Stomach (tissue), 4 donors: ENCODE results near the gene DPAGT1.

ENCODE experiments used
- CTCF ChIP-seq, 7 experiments: fragments of 450-650 bp in 4 of 7; fragments of 200-600 bp in 3 of 7; sonication (generic) in 3 of 7; IDR thresholded peaks; one replicate each; pipeline ENCODE4 v1.5.1; 2016 to 2019; ENCODE audit warnings: antibody characterized with exemption in 7 of 7, control low read depth in 2 of 7, mild to moderate bottlenecking in 1 of 7
- POLR2A ChIP-seq, 4 donors: fragments of 450-650 bp; IDR thresholded peaks; one replicate each; pipeline ENCODE4 v1.6.1; 2016; ENCODE audit warnings: antibody characterized with exemption in 4 of 4, control low read depth in 2 of 4, mild to moderate bottlenecking in 1 of 4, moderate library complexity in 1 of 4

GRCh38 chr11:119056421-119056999, 45.1 kb downstream of the DPAGT1 start:
- TF ChIP-seq CTCF (IDR thresholded peaks at IDR 0.05) (no peak), POLR2A (IDR thresholded peaks at IDR 0.05) (no peak)
